SK-N-SH (cell line): ENCODE results near the gene RPS6KA5.

Source experiments
- EZH2phosphoT487 ChIP-seq: fragments of 200-600 bp; sonication (generic); IDR thresholded peaks from 2 replicates; pipeline ENCODE4 v1.6.1; 2017; ENCODE audit warnings: low read depth, mixed run types, mild to moderate bottlenecking, antibody characterized with exemption, moderate library complexity, borderline replicate concordance
- RFX5 ChIP-seq: IDR thresholded peaks from 2 replicates; pipeline ENCODE4 v1.6.1; 2012; ENCODE audit warnings: mild to moderate bottlenecking, improper control_type of control experiment, low read length
- TAF1 ChIP-seq: IDR thresholded peaks from 2 replicates; pipeline ENCODE4 v1.6.1; 2012; ENCODE audit warnings: low read depth, mild to moderate bottlenecking, low read length, moderate library complexity, borderline replicate concordance
- TCF12 ChIP-seq: IDR thresholded peaks from 2 replicates; pipeline ENCODE4 v1.4.0; 2012
- YY1 ChIP-seq: IDR thresholded peaks from 2 replicates; pipeline ENCODE4 v1.4.0; 2012; ENCODE audit warnings: low read depth, mild to moderate bottlenecking
- TF ChIP-seq, protein P1 (sequence below): fragments of 200-600 bp; sonication (generic); IDR thresholded peaks from 2 replicates; pipeline ENCODE4 v1.6.1; 2017; ENCODE audit warnings: antibody characterized with exemption, mild to moderate bottlenecking, moderate library complexity

- TF ChIP-seq, protein P1, sequence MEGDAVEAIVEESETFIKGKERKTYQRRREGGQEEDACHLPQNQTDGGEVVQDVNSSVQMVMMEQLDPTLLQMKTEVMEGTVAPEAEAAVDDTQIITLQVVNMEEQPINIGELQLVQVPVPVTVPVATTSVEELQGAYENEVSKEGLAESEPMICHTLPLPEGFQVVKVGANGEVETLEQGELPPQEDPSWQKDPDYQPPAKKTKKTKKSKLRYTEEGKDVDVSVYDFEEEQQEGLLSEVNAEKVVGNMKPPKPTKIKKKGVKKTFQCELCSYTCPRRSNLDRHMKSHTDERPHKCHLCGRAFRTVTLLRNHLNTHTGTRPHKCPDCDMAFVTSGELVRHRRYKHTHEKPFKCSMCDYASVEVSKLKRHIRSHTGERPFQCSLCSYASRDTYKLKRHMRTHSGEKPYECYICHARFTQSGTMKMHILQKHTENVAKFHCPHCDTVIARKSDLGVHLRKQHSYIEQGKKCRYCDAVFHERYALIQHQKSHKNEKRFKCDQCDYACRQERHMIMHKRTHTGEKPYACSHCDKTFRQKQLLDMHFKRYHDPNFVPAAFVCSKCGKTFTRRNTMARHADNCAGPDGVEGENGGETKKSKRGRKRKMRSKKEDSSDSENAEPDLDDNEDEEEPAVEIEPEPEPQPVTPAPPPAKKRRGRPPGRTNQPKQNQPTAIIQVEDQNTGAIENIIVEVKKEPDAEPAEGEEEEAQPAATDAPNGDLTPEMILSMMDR: no peak
- TF ChIP-seq EZH2phosphoT487 (no peak), RFX5 (no peak), YY1 (no peak), TAF1 (no peak), TCF12 (no peak)
These were observed 250.7 kb downstream of the RPS6KA5 start for GRCh38 chr14:90809530-90810312.
